GM18517 (cell line): ENCODE data around the gene IL1RAPL2.
"Not testable (repeated sequence)": the region's sequence is repeated elsewhere in the genome, so short reads cannot be mapped to it uniquely, and the experiment has no call there.

ENCODE experiments used
- ATAC-seq: cut with Tn5 transposase; IDR thresholded peaks from one replicate; pipeline ENCODE4 v1.9.1; 2021; ENCODE audit warnings: mild to moderate bottlenecking, moderate library complexity; ENCODE audit not compliant: unreplicated experiment

Gene IL1RAPL2

GRCh38 chrX:104565791-104566680 lies at the start of gene IL1RAPL2:
IL1RAPL2 (plus strand) TSS chrX:104566199.
- ATAC-seq, result no peak

DNA sequence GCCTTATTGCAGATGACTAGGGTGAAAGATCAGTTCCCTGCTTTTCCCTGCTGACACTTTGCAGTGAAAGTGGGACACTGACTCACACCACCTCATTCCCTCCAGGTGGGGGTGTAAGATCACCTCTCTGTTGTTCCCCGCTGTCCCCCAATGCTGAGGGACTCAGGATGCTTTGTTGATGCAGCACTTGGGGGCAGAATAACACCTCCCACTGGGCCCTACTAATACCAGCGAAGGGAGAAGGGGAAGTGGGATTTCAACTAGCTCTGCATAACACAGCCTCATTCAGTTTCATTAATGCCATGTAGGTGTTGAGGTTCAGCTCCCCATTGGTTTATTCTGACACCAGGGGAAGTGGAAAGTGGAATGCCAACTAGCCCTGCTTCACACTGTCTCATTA lies 43.6 kb upstream of the IL1RAPL2 start:
- ATAC-seq, result no peak

DNA sequence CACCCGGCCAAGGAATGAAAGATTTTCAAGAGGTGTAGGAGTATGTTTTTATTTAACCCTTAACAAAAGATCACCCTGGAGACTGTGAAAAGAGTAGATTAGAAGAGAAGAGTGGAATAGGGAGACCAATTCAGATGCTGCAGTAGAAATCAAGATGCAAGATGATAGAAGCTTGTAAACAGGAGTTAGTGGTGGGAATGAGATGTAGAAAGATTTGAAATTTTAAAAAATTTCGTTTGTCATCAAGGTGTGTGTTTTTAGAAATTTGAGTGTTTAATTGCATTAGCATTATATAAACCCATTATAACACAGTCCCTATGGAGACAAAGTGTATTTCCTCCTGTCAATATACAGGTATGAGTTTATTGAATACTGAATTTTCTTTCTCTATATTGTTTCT lies 42.1 kb upstream of the IL1RAPL2 start:
- ATAC-seq, result no peak

DNA sequence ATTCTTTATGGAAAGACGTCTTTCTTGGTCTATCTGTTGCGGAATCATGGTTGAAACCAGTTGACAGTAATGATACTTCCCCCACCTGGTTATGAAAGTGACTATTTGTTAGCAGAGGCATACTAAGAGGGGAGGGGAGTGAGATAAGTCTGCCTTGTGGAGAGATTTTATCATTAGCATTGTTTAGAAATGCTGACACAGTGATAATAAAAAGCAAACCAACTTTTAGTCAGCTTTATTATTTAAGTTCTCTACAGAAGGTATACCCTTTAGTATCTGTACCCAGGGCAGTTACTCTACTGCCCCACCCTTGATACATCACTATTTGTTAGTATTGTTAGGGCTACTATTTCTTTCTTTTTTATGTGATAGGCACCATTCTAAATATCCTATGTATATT lies 26.9 kb upstream of the IL1RAPL2 start:
- no peak for ATAC-seq

DNA sequence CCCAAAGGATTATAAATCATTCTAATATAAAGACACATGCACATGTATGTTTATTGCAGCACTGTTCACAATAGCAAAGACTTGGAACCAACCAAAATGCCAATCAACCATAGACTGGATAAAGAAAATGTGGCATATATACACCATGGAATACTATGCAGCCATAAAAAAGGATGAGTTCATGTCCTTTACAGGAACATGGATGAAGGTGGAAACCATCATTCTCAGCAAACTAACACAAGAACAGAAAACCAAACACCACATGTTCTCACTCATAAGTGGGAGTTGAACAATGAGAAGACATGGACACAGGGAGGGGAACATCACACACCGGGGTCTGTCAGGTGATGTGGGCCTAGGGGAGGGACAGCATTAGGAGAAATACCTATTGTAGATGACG lies 23.6 kb upstream of the IL1RAPL2 start:
- ATAC-seq, result not testable (repeated sequence)

DNA sequence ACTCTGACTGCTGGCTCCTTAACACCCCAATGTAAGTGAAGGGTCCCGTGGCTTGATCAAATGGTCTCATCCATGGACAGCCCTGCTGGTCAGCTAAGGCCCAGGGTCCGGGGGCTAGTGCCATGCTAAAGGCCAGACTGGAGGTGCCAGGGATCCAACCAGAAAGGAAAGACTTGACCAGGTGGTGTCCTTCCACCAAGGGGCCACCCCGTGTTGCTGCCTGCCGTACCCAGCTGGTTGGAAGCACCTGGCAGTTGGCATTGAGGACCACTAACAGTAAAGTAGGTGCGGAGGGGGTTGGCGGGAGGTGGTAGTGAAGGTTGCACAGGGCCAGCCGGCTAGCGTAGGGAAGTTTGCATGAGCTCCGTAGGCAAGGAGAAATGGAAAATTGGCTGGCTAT lies 1.7 kb upstream of the IL1RAPL2 start:
- ATAC-seq, result no peak

- no peak for ATAC-seq
Observed at GRCh38 chrX:104564921-104565703, 887 bp upstream of the IL1RAPL2 start.

DNA sequence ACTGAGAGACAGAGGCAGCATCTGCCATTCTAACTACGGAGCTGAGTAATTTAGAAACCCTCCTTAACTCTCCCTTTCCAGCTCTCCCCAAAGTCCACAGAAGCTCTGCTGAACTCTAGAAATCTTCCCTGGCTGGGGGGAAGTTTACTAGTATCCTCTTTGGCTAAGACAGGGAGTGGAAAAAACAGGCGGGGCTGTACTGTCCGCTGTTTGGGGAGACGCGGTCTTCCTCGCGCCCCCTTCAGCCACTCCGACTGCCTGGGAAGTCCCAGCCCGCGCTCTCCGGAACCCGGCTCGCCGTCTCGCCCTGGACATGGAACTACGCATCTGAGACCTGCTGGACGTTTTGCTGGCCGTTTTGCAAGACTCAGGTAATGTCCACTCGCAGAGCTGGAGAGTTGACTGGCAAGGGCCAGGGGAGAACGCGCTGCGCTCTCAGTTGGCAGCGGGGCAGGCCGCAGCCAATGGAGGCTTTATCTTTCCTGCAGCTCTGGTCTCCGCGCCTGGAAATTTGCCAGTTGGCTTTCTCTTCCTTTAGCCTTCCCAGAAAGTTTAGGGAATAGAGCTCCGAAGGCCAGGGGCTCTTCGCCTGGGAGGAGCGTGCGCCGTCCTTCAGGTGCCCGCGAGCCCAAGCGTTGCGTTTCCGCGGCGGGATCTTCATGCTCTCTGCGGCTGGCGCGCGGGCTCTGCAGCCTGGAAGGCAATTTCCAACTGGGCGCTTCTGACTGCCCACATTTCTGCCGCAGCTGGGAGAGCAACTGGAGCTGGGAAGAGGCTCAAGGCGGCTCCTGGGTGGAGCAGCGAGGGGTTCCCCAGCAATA lies 892 bp downstream of the IL1RAPL2 start:
- ATAC-seq, result no peak

GRCh38 chrX:104567506-104567905 lies 1.5 kb downstream of the IL1RAPL2 start:
- ATAC-seq, result no peak

GRCh38 chrX:104568304-104568915 lies 2.4 kb downstream of the IL1RAPL2 start:
- ATAC-seq, result no peak

DNA sequence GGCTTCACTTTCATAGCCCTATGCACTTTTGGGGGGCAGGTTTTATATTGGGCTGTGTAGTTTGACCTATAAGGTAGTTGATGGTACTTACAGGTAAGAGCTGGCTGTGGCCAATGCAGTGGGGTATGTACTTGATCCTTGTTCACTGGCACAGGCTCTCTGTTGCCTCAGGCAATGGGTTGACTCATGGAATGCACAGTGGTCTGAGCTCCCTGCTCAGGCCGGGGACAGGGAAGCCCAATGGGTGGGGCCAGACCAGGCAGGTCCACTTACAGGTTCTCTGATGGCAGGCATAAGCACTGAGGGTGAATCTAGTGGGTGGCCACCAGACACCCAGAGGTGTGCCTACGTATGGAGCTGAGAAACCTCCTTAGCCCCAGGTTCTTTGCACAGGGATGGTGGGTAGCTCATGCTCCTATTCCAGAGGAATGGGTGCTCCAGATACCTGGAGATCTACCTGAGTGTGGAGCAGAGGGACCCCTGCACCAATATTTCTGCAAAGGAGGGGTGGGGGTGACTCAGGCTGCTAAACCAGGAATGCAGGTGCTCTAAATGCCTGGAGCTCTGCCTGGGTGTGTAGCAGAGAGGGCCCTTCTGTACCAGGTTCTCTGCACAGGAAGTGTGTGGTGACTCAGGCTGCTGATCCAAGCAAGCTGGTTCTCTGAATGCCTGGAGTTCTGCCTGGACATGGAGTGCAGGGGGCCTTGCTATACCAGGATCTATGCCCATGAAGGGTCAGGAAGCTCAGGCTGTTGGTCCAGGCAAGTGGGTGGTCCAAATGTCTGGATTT lies 52.3 kb downstream of the IL1RAPL2 start:
- ATAC-seq, result no peak

GRCh38 chrX:104621781-104622180 lies 55.8 kb downstream of the IL1RAPL2 start:
- no peak for ATAC-seq

- no peak for ATAC-seq
Observed at GRCh38 chrX:104641176-104641575, 75.2 kb downstream of the IL1RAPL2 start.

DNA sequence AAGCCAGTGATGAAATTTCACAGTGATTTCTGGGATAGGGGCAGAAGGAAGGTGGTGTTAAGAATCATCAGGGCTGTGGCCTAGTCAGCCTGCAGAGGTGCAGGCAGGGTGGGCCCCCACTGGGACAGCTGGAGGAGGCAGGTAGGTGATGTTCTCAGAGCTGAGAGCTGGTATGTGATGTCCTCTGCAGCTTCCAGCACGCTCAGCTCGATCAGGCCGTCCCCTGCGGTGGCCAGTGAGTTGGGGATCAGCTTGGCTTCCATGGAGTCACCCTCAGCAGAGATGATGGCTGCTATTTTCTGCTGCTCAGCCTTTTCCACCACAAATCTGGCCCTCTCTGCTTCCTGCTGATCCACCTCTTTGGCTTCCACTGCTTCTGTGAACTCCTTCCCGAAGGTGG lies 81.1 kb downstream of the IL1RAPL2 start:
- no peak for ATAC-seq

DNA sequence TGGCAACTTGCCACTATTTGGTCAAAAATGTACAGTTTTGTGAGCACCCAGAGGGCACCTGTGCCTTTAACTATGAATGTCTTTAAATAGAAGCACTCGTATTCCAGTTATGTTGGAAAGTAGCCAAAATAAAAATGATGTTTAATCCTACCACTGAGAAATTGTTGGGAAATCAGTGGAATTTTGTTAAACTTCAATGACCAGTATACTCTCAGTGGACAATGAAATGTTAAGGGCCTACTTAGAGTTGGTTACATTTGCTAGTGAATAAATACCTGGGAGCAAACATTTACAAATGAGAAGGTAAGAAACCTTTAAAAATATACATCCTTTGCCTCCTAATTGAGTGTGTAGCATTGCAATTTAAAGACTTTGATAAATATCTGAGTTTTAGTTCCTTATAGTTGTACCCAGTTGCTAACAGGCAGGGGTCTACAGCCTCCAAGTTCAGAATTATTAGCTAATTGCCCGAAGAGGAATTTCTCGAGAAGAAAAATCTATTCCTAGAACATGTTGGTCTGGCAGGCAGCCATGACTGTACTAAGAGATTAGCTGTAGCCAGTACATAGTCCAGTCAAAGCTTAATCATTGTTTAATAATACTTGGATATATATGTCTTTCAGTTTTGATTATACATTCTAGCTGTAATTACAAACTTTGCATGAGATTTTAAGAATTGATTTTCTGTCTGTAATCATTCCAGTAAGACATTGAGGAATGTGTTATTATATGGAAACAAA lies 93.2 kb downstream of the IL1RAPL2 start:
- no peak for ATAC-seq

GRCh38 chrX:104660092-104660491 lies 94.1 kb downstream of the IL1RAPL2 start:
- ATAC-seq, result no peak

DNA sequence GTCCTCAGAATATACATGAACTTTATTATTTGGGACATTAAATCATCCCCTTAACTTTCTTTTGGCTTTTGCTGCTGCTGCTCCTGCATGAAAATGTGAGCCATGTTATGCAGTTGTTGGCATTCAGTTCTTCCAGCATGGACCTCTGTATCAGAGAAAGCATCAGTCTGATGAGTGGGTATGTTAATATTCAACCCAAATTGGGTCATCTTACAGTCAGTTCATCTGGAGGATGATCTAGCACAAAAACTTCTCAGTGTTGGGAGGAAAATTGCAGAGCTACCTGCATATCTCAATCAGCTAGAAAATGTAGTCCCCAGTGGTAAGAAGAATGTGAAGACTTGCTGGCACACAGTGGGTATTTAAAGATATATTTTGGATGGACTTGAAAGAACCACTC lies 96.7 kb downstream of the IL1RAPL2 start:
- ATAC-seq, result no peak

DNA sequence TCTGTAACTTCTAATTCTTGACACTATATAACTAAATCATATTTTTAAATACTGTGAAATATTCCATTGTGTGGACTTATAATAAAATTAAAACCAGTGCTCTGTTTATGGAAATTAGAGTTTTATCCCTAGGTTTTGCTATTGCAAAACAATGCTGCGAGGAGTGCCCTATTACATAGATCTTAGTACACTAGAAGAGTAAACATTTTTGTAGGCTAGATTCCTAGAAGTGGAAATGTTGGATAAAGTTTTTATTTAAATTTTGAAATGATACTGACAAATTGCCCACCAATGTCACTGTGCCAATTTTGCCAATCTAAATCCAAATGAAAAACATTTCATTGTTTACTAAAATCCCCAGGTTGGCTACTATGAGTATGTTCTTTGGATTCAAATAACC lies 99.7 kb downstream of the IL1RAPL2 start:
- no peak for ATAC-seq

GRCh38 chrX:104668550-104668949 lies 102.6 kb downstream of the IL1RAPL2 start:
- ATAC-seq, result no peak
